ENCODE data around the gene POLD4.
"Not testable (repeated sequence)": the region's sequence is repeated elsewhere in the genome, so short reads cannot be mapped to it uniquely, and the experiment has no call there.

The POLD4 gene

DNA sequence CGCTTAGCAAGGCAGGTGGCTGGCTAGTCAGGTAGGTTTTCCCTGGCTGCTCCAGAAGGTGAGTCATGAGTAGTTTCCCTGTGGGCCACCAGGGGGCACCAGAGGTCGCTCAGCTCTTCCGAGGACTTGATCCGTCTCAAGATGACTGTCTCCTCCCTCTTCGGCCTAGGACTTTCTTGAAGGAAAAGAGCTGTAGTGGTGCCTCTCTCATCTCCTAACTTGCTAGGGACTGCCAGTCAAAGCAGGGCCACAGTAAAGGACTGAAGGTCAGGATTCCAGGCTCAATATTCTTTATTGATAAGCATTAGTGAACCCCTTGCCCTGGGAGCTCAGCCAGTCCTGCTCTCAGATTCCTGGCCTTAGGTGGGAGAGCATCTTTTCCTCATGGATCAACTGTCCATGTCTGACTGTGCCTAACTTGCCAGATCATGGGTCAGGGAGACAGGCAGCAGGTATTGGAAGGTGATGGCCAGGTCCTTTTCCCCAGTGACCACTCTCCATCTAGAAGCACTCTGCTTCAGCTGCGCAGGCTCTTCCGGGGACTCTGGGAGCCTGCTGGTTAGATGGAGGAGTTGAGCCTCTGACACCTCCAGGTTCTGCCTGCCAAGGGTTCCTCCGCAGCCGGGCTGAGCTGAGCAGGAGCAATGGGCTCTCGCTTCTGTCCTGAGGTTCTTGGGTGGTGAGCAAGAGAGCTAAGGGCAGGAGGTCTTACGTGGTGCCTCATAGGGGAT lies 1.9 kb downstream of the POLD4 start:
- DNase-seq = no peak

DNA sequence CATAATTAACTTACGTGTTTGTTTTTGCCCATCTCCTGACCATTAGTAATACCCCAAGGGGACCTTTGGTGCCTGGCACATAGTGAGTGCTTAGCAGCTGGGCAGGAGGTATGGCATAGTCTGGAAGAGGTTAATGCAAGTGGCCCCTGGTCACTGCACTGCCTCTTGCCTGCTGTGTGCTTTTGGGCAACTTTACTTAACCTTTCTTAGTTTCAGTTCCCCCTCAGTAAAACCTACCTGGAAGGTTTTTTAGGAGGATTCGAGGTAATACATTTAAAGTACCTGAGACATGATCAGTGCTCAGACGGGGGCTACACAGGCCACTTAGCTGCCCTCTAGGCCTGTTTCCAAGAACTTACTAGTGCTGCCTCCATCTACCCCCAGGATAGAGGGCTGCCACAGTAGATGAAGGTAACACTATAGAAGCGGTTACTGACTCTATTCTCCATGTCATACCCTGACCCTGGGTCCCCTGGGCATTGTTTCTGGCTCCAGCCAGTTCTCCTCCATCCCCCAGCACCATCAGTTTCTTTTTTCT lies 3.3 kb downstream of the POLD4 start:
- no peak for DNase-seq

- no peak for DNase-seq
These were observed 3.9 kb downstream of the POLD4 start for GRCh38 chr11:67349457-67349856.

DNA sequence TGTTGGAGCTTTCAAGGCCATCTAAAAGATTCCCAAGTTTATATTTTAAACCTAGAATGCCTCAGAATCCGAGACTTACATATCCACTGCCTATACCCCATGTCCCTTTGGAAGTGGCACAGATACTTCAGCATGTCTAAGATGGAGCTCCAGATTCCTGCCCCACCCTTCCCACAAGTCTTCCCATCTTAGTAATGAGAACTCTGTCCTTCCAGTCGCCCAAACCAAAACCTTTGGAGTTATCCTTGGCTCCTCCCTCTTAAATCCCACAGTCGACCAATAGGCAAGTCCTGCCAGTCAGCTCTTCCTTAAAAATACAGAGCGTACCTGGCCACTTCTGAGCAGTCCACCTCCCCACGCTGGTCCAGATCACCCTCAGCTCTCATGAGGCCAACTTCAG lies 4.3 kb downstream of the POLD4 start:
- no peak for DNase-seq

GRCh38 chr11:67347964-67348749 lies 5.2 kb downstream of the POLD4 start:
- DNase-seq = no peak

DNA sequence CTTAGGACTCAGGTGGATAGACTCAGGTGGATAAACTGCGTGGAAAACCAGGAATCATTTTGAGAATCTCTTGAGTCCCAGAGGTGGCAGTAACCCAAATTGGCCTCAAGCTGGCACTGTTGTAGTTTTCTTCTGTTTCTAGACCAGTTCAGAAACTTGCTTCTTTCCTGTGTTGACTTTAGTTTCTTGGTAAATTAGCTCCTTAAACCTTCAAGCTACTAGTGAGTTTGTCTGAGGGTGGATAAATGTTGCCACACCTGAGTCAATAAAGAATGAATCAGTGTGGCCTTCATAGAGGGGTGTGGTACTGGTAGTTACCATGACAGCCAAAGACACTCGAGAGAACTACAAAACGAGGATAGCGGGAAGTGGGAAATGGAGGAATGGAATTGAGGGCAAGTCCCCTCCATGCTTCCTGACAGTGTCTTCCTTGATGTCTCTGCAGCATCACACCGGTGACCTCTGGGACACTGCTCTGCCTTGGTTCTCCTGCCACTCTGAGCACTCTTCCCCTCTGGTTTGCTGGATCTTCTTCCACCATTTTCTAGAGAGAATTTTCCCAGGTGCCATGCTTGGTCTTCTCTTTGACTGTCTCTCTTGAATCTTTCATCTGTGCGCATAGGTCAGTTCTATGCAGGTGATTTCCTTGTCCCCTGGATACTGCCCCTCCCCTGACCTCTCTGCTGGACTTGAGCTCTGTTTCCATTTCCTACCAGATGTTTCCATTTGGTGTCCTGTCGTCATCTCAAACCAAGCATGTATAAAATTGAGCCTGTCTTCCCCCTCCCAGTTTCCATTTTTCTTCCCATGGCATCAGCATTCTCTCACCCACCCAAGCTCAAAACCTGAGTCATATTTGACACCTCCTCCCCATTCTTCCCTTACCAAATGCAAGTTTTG lies 7.2 kb downstream of the POLD4 start:
- DNase-seq = peak; percentile 36

DNA sequence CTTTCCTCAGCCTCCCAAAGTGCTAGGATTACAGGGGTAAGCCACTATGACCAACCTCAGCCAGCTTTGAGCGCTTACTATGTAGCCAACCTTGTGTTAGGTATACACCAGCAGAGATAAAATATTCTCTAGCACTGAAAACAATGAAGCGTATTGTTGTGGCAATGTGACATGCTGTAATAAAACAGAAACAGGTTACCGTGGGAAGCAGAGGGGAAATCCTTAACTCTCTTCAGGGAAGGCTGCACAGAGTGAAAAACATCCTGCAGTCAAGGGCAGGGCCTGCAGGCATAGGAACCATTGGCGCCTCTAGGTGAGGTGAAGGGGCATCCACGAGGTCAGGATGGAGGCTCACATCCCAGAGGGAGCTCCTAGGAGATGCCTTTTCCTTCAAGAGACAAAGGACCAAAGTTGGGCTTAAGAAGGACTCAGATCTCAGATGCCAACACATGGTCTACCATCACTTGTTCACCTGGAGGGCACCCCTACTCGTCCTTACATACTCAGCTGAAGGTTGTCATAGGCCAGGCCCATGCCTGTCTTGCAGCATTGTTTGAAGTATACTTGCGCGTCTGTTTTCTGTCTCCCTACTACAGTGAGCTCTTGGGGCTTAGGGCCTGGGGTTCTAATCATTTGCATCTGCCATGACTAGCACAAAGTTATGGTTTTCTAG lies 8.0 kb downstream of the POLD4 start:
- no peak for DNase-seq

DNA sequence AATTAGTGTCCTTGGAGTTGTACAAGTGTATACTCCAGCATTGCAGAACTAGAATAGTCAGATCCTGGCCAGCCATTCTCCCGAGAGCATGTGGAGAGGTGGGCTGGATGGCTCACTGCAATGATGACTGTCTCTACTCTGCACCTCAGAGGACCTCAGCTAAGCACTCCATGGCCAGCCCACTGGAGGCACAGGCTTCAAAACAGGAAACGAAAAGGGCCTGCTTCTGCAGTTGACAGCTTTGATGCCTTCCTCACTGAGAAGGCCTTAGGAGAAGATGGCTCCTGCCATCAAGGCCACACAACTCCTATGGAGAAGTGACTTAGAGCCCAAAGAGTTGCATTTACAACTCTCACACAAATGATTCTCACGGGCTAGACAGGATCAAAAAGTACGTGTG lies 9.1 kb downstream of the POLD4 start:
- DNase-seq = no peak

DNA sequence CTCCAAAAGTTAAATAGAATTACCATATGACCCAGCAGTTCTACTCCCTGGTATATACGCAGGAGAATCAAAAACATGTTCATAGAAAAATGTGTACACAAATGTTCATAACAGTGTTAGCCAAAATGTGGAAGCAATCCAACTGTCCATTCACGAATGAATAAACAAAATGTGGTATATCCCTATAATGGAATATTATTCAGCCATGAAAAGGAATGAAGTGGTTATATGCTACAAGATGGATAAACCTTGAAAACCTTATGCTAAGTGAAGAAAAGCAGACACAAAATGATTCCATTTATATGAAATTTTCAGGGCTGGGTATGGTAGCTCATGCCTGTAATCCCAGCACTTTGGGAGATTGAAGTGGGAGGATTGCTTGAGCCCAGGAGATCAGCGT lies 16.1 kb downstream of the POLD4 start:
- no peak for DNase-seq

- no peak for DNase-seq
These were observed 21.2 kb downstream of the POLD4 start for GRCh38 chr11:67332081-67332691.

GRCh38 chr11:67323526-67323925 lies 29.8 kb downstream of the POLD4 start:
- no peak for DNase-seq

DNA sequence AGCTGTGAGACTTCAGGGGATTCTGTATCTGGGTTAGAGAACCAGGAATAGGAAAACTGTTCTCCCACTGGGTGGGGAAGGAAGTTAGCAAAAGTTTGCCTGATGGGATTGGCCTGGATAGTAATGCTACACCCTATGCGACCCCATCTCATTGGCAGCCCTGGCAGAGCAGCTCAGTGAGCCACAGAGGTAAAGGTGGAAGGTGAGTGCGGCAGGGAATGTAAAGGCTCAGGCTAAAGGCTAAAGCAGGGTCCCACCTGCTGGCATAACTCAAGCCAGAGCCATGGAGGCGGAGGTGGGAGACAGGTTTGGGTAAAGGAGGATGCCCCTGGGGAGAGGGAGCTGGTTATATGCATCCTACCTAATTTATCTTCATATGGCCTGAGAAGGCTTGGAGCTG lies 31.3 kb downstream of the POLD4 start:
- DNase-seq = no peak

DNA sequence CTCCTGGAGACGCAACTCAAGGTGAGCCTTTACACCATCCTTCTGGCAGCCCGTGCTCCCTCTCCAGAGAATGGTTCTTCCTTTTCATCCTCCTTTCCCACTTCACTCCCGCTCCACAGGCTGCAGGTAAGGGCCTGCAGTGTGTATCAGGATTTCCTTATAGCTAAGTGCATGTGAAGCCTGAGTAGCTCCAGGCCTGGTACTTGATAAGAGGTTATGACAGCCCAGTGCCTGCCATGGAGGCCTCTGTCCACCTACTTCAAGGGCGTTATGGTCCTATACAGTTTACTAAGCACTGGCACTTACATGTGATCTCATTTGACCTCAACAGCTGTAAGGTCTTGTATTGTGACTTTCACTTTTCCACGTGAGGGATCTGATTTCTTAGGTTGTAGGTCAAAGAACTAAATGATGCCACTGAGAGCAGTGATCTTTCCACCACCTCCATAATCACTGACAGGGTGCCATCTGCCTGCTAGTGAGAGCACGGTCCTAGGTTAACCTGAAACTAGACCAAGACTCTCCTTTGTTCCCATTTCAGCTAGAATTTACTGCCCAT lies 32.0 kb downstream of the POLD4 start:
- DNase-seq = no peak

DNA sequence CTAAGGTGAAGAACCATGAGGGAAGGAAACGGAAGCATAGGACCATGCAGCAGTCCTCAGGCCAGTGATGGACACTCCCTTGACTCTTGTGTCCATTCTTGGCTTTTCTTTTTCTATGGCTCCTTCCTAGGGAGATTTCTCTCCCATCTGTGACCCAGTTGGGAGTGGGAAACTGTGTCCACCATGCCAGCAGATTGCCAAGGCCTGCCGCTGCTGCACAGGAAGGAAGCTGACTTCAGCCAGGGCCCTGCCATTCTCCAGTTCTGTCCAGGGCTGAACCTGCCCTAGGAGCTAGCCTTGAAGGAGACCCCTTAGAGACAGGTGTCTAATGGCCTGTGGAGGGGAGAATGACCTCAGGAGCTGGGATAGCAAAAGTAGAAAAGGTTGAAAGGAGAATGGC lies 32.7 kb downstream of the POLD4 start:
- DNase-seq = no peak

DNA sequence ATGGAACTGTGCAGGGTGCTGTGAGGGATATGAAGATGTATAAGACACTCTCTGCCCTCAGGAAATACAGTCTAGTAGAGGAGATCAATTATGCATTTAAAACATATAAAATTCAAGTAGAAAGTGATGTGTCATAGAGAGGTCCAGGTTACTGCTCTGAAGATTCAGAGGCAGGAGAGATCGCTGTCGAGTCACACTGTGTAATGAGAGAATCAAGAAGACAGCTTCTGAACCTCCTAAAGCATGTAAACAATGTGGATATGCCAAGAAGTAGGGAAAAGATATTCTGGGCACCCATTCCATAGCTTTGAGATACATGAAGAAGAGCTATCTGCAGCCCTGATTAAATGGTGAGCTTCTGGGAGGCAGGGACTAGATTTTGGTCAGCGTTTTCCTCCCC lies 33.3 kb downstream of the POLD4 start:
- no peak for DNase-seq

- DNase-seq = not testable (repeated sequence)
These were observed 34.5 kb downstream of the POLD4 start for GRCh38 chr11:67318876-67319275.

- no peak for DNase-seq
These were observed 35.3 kb downstream of the POLD4 start for GRCh38 chr11:67317888-67318555.

- peak; percentile 88 for DNase-seq
These were observed 36.0 kb downstream of the POLD4 start for GRCh38 chr11:67317205-67317887.

DNA sequence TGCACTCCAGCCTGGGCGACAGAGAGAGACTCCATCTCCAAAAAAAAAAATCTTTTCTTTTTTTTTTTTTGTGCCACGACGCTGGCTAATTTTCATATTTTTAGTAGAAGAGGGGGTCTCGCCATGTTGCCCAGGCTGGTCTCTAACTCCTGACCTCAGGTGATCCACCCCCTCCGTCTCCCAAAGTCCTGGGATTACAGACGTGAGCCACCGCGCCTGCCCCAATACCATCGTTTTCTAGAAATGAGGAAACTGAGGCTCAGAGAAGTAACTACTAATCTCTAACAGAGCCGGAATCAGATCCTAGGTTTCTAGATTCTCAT lies 36.5 kb downstream of the POLD4 start:
- no peak for DNase-seq

- no peak for DNase-seq
These were observed 37.9 kb downstream of the POLD4 start for GRCh38 chr11:67315325-67315909.
